GM12892 (cell line): ENCODE data around the gene THAP7.

Experiments
- DNase-seq: peaks from one replicate; pipeline ENCODE4 v3.0.0; 2011; ENCODE audit not compliant: insufficient read length
- FAIRE-seq: peaks from 2 replicates; lab custom pipeline; 2011; peaks lifted over from hg19 to GRCh38; lab: Jason Lieb, UNC
- POLR2A ChIP-seq: IDR thresholded peaks from 2 replicates; pipeline ENCODE4 v1.6.1; 2011; ENCODE audit warnings: low read depth, low read length, control low read depth
- POLR2AphosphoS5 ChIP-seq: IDR thresholded peaks from 2 replicates; pipeline ENCODE4 v1.6.1; 2011; ENCODE audit warnings: low read depth, low read length, control low read depth
- TAF1 ChIP-seq: IDR thresholded peaks from 2 replicates; pipeline ENCODE4 v1.6.1; 2011; ENCODE audit warnings: low read depth, mild to moderate bottlenecking, control low read depth, low read length, borderline replicate concordance

THAP7 gene

GRCh38 chr22:20968281-20968977 lies 33.5 kb downstream of the THAP7 start:
- TF ChIP-seq TAF1: no peak
- no peak for TF ChIP-seq POLR2AphosphoS5
- no peak for TF ChIP-seq POLR2A
- FAIRE-seq: no peak
- no peak for DNase-seq

GRCh38 chr22:20967697-20968211 lies 34.2 kb downstream of the THAP7 start:
- DNase-seq (no peak), FAIRE-seq (no peak)
- no peak for TF ChIP-seq POLR2A
- no peak for TF ChIP-seq POLR2AphosphoS5
- no peak for TF ChIP-seq TAF1

- DNase-seq: no peak
- no peak for FAIRE-seq
- no peak for TF ChIP-seq POLR2A
- no peak for TF ChIP-seq TAF1
- TF ChIP-seq POLR2AphosphoS5: no peak
These were observed 34.8 kb downstream of the THAP7 start, which contains the start of gene AIFM3 for GRCh38 chr22:20966883-20967696. TSS of gene AIFM3 (plus strand) at chr22:20967255. CDS start at chr22:20967945, 690 bp downstream.

GRCh38 chr22:20965888-20966855 lies 35.7 kb downstream of the THAP7 start:
- TF ChIP-seq POLR2AphosphoS5 (no peak), POLR2A (no peak), TAF1 (no peak)
- FAIRE-seq: no peak
- no peak for DNase-seq

GRCh38 chr22:20965104-20965887 lies 36.6 kb downstream of the THAP7 start:
- TF ChIP-seq TAF1: no peak
- no peak for TF ChIP-seq POLR2AphosphoS5
- TF ChIP-seq POLR2A: no peak
- no peak for FAIRE-seq
- no peak for DNase-seq

GRCh38 chr22:20964799-20965103 lies 37.2 kb downstream of the THAP7 start:
- TF ChIP-seq TAF1 (no peak), POLR2A (no peak), POLR2AphosphoS5 (no peak)
- FAIRE-seq (no peak), DNase-seq (no peak)

- TF ChIP-seq POLR2AphosphoS5: no peak
- TF ChIP-seq TAF1: no peak
- no peak for TF ChIP-seq POLR2A
- DNase-seq (no peak), FAIRE-seq (no peak)
These were observed 37.7 kb downstream of the THAP7 start for GRCh38 chr22:20964090-20964798.

- TF ChIP-seq TAF1: no peak
- TF ChIP-seq POLR2A: no peak
- no peak for DNase-seq
- FAIRE-seq: no peak
These were observed 38.5 kb downstream of the THAP7 start for GRCh38 chr22:20963201-20964052.

- FAIRE-seq (no peak), DNase-seq (no peak)
- no peak for TF ChIP-seq POLR2AphosphoS5
- no peak for TF ChIP-seq TAF1
- TF ChIP-seq POLR2A: no peak
These were observed 39.4 kb downstream of the THAP7 start for GRCh38 chr22:20962491-20962945.
